CD4-positive, alpha-beta T cell (primary cell): ENCODE results near the gene HIP1. TPM values are rescaled to one million over a fixed set of nuclear protein-coding genes. Genes with fewer than 3 reads are reported as not detected.
"Not testable (repeated sequence)": the region's sequence is repeated elsewhere in the genome, so short reads cannot be mapped to it uniquely, and the experiment has no call there.

Experiments used
- ATAC-seq: fragments of 200-7000 bp; cut with Tn5 transposase; one replicate; pipeline ENCODE4 v1.10.0; 2022; ENCODE audit warnings: mild to moderate bottlenecking; ENCODE audit not compliant: poor library complexity
- CTCF ChIA-PET: fragments of 350-600 bp; sonication (Branson Sonifier 250); formaldehyde crosslinking; loops from one replicate; lab custom pipeline; 2021; ENCODE audit warnings: antibody characterized with exemption, inconsistent platforms; lab: Charles Lee
- POLR2A ChIA-PET: fragments of 350-600 bp; sonication (Branson Sonifier 250); formaldehyde crosslinking; loops from one replicate; lab custom pipeline; 2021; ENCODE audit warnings: antibody characterized with exemption, inconsistent platforms; lab: Charles Lee
- DNase-seq, 14 experiments: peaks; one replicate each; pipeline ENCODE4 v3.0.0-alpha.2; 2013 to 2020; ENCODE audit warnings: mixed read lengths in 2 of 14
- H3K27ac ChIP-seq, 2 donors: one replicate each; pipeline versions ENCODE4 v1.5.1 to v1.7.0; 2013; ENCODE audit warnings: low read length in 2 of 2, low read depth in 1 of 2, mild to moderate bottlenecking in 1 of 2
- H3K27me3 ChIP-seq, 2 experiments: 1 replicate in 1 of 2; 2 replicates in 1 of 2; pipeline versions ENCODE4 v1.6.1 to v1.7.0; 2013; ENCODE audit warnings: low read length in 2 of 2, control low read depth in 1 of 2, mild to moderate bottlenecking in 1 of 2, moderate library complexity in 1 of 2; ENCODE audit not compliant: insufficient read depth in 2 of 2, control insufficient read depth in 1 of 2
- H3K36me3 ChIP-seq: one replicate; pipeline ENCODE4 v1.6.1; 2013; ENCODE audit warnings: low read length, control low read depth; ENCODE audit not compliant: insufficient read depth
- H3K4me1 ChIP-seq: one replicate; pipeline ENCODE4 v1.6.1; 2013; ENCODE audit warnings: low read length, control low read depth; ENCODE audit not compliant: insufficient read depth
- H3K4me3 ChIP-seq: one replicate; pipeline ENCODE4 v1.5.1; 2013; ENCODE audit warnings: mild to moderate bottlenecking, low read length, moderate library complexity
- H3K9me3 ChIP-seq, 2 experiments: 1 replicate in 1 of 2; 2 replicates in 1 of 2; pipeline versions ENCODE4 v1.6.1 to v1.7.0; 2013; ENCODE audit warnings: low read length in 2 of 2, mild to moderate bottlenecking in 2 of 2, control low read depth in 1 of 2, moderate library complexity in 1 of 2; ENCODE audit not compliant: control insufficient read depth in 1 of 2, insufficient read depth in 1 of 2
- H3K27ac Mint-ChIP-seq: one replicate; pipeline ENCODE4 v1.8.0; 2020; ENCODE audit warnings: mixed read lengths
- H3K27me3 Mint-ChIP-seq: one replicate; pipeline ENCODE4 v1.8.0; 2021; ENCODE audit warnings: mixed read lengths
- H3K36me3 Mint-ChIP-seq: one replicate; pipeline ENCODE4 v1.8.0; 2021; ENCODE audit warnings: low read depth, mixed read lengths
- H3K4me1 Mint-ChIP-seq: one replicate; pipeline ENCODE4 v1.8.0; 2021; ENCODE audit warnings: low read depth, mixed read lengths
- H3K4me3 Mint-ChIP-seq: one replicate; pipeline ENCODE4 v1.8.0; 2020; ENCODE audit warnings: mild to moderate bottlenecking, mixed read lengths
- H3K9me3 Mint-ChIP-seq: one replicate; pipeline ENCODE4 v1.8.0; 2020; ENCODE audit warnings: mixed read lengths
- CTCF ChIP-seq: fragments of 200-600 bp; IDR thresholded peaks from one replicate; pipeline ENCODE4 v1.8.0; 2022; ENCODE audit warnings: antibody characterized with exemption, mild to moderate bottlenecking
- intact Hi-C, 2 experiments: fragments of 100-400 bp; cut with DNase I in 1 of 2; cut with micrococcal nuclease in 1 of 2; formaldehyde crosslinking; loops; one replicate each; pipeline versions ENCODE4 v1.15.1 to v1.9.0; 2023 to 2025; cut with DNase I, micrococcal nuclease
- total RNA-seq, 174 experiments: library from RNA in 2 of 174; stranded (reverse) in 2 of 174; gene quantifications; one replicate each; pipeline ENCODE4 v1.2.3 and lab custom pipeline; 2021 to 2026

HIP1 gene
- total RNA-seq, 2 experiments from 2014 or later: 1.5 to 1.7 TPM

- Histone ChIP-seq H3K27me3 (no peaks in the 10 kb centered on the region), H3K4me1 (peaks cover 13% of the 10 kb centered on the region), H3K4me3 (no peak overlapping the region), H3K9me3 (peaks cover 0 to 3% of the 10 kb centered on the region in 2 experiments), H3K36me3 (no peaks in the 10 kb centered on the region), H3K27ac (no peak overlapping the region)
- Mint-ChIP-seq H3K4me1 (peaks cover 5% of the 10 kb centered on the region), H3K27ac (no peak overlapping the region), H3K36me3 (no peaks in the 10 kb centered on the region), H3K9me3 (no peaks in the 10 kb centered on the region), H3K27me3 (no peaks in the 10 kb centered on the region), H3K4me3 (no peak overlapping the region)
- CTCF ChIA-PET: interaction anchor here (0.7 kb wide), 1 partner anchor 244 kb away, joined by 3 read pairs; no protein-coding TSS in a partner anchor
- DNase-seq (peak in 10 of 14 experiments; percentile 1 to 76 (median 35)), ATAC-seq (peak; percentile 78)
- TF ChIP-seq CTCF: no peak
- intact Hi-C loops: no loop called here
- POLR2A ChIA-PET: no interaction called here
These were observed 37.7 kb upstream of the HIP1 start for GRCh38 chr7:75776295-75776971.

GRCh38 chr7:75773958-75774357 is 35.2 kb upstream of the HIP1 start:
- DNase-seq, H3K27me3 ChIP-seq, POLR2A ChIA-PET, H3K27ac Mint-ChIP-seq, intact Hi-C loops, H3K4me3 Mint-ChIP-seq, ATAC-seq, H3K4me1 Mint-ChIP-seq, H3K27me3 Mint-ChIP-seq, H3K36me3 Mint-ChIP-seq, H3K36me3 ChIP-seq, CTCF ChIA-PET, H3K9me3 ChIP-seq, H3K4me3 ChIP-seq, H3K9me3 Mint-ChIP-seq, H3K27ac ChIP-seq: not testable (repeated sequence)
- peaks cover 13% of the 10 kb centered on the region for H3K4me1 ChIP-seq

- no peak for TF ChIP-seq CTCF
- H3K27me3 ChIP-seq: no peaks in the 10 kb centered on the region
- H3K4me3 ChIP-seq: no peak within 1 kb of the TSS
- H3K9me3 ChIP-seq: peaks cover 0 to 3% of the 10 kb centered on the region in 2 experiments
- H3K36me3 ChIP-seq: no peaks in the 10 kb centered on the region
- CTCF ChIA-PET: no interaction called here
- intact Hi-C loops: no loop called here
- ATAC-seq (no peak), DNase-seq (no peak)
- no peaks in the 10 kb centered on the region for H3K27me3 Mint-ChIP-seq
- no peak within 1 kb of the TSS for H3K27ac ChIP-seq
- H3K36me3 Mint-ChIP-seq: no peaks in the 10 kb centered on the region
- no peak within 1 kb of the TSS for H3K27ac Mint-ChIP-seq
- peaks cover 5% of the 10 kb centered on the region for H3K4me1 Mint-ChIP-seq
- POLR2A ChIA-PET: no interaction called here
- no peak within 1 kb of the TSS for H3K4me3 Mint-ChIP-seq
- no peaks in the 10 kb centered on the region for H3K9me3 Mint-ChIP-seq
- H3K4me1 ChIP-seq: peaks cover 13% of the 10 kb centered on the region
These were observed 33.6 kb upstream of the HIP1 start, which contains the start of gene CCL26 for GRCh38 chr7:75772081-75773077. Gene CCL26, minus strand, starts transcription at chr7:75772211. Its CDS starts 35 bp downstream, at chr7:75772176.
